ENCODE results near the gene ASH1L.

Gene ASH1L

GRCh38 chr1:155319536-155319935 lies 243.1 kb downstream of the ASH1L start:
- TF ChIP-seq, protein P1, sequence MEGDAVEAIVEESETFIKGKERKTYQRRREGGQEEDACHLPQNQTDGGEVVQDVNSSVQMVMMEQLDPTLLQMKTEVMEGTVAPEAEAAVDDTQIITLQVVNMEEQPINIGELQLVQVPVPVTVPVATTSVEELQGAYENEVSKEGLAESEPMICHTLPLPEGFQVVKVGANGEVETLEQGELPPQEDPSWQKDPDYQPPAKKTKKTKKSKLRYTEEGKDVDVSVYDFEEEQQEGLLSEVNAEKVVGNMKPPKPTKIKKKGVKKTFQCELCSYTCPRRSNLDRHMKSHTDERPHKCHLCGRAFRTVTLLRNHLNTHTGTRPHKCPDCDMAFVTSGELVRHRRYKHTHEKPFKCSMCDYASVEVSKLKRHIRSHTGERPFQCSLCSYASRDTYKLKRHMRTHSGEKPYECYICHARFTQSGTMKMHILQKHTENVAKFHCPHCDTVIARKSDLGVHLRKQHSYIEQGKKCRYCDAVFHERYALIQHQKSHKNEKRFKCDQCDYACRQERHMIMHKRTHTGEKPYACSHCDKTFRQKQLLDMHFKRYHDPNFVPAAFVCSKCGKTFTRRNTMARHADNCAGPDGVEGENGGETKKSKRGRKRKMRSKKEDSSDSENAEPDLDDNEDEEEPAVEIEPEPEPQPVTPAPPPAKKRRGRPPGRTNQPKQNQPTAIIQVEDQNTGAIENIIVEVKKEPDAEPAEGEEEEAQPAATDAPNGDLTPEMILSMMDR (IDR thresholded peaks at IDR 0.05; ENCODE audit: low read depth, low read length, missing control alignments) = no peak
- no peak overlapping the region for H3K4me3 ChIP-seq (replicated peaks; ENCODE audit: low read depth, low read length)
- DNase-seq (ENCODE audit: extremely low read depth, low read depth) = no peak

- TF ChIP-seq, protein P1 (IDR thresholded peaks at IDR 0.05; ENCODE audit: low read depth, low read length, missing control alignments) = no peak
- no peak for DNase-seq (ENCODE audit: extremely low read depth, low read depth)
- no peak overlapping the region for H3K4me3 ChIP-seq (replicated peaks; ENCODE audit: low read depth, low read length)
Measured at GRCh38 chr1:155318082-155318481, 244.5 kb downstream of the ASH1L start.

- no peak overlapping the region for H3K4me3 ChIP-seq (replicated peaks; ENCODE audit: low read depth, low read length)
- TF ChIP-seq, protein P1 (IDR thresholded peaks at IDR 0.05; ENCODE audit: low read depth, low read length, missing control alignments) = no peak
- DNase-seq (ENCODE audit: extremely low read depth, low read depth) = no peak
Measured at GRCh38 chr1:155316922-155317321, 245.7 kb downstream of the ASH1L start.

- DNase-seq (ENCODE audit: extremely low read depth, low read depth) = no peak
- H3K4me3 ChIP-seq (replicated peaks; ENCODE audit: low read depth, low read length) = no peak overlapping the region
- TF ChIP-seq, protein P1 (IDR thresholded peaks at IDR 0.05; ENCODE audit: low read depth, low read length, missing control alignments) = no peak
Measured at GRCh38 chr1:155313261-155313660, 249.3 kb downstream of the ASH1L start.

GRCh38 chr1:155309423-155310021 lies 253.1 kb downstream of the ASH1L start:
- DNase-seq (ENCODE audit: extremely low read depth, low read depth) = no peak
- peak overlapping the region; percentile 74 for H3K4me3 ChIP-seq (replicated peaks; ENCODE audit: low read depth, low read length)
- TF ChIP-seq, protein P1 (IDR thresholded peaks at IDR 0.05; ENCODE audit: low read depth, low read length, missing control alignments) = no peak

DNA sequence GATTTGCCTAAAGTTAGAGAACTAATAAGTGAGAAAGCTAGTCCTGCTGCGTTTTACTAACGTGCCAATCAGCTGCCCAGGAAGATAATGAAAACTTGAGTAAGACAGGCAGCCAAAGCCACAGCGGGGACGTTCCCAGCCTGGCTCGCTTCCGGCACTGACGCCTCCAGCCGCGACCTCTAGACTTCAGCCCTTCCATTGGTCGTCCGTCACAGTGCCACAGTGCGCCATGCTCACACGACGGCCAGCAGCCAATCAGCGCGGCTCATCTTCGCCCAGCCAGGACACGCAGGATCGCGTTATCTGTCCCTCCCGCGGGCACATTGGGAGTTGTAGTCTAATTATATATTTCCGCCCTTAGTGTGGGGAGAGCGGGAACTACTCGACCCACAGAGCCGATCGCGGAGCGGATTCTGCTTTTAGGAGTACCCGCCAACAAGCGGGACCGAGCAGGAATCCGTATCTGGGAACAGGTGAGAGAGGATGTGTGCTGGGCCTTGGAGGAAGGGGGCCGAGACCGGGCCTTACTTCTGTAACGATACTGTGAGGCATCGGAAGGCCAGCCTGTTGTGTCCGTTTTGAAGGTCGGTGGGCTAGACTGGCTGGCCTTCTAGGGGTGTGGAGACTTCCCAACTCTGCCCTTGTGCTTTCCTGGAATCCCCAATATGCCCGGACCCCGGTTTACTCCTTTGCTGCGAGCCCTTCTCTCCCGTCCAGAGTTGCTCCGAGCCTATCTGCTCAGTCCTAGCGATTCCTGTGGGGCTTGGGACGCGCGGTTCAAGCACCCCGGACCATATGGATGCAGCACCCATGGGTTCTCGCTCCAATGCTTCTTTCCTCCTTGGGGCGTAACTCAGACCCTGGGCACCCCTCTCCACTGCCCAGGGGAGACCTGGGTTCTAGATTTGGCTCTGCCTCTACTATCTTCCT lies 253.8 kb downstream of the ASH1L start, which contains the start of gene FDPS:
Gene FDPS, plus strand, starts transcription at position 374 of the 930 bp plus-strand sequence. CDS start 924 bp downstream, outside the sequence.
- H3K4me3 ChIP-seq (replicated peaks; ENCODE audit: low read depth, low read length) = peak within 1 kb of the TSS; percentile 74
- TF ChIP-seq, protein P1 (IDR thresholded peaks at IDR 0.05; ENCODE audit: low read depth, low read length, missing control alignments) = no peak
- DNase-seq (ENCODE audit: extremely low read depth, low read depth) = peak; percentile 99
